ENCODE results near the gene ANKRD33B. TPM values are rescaled to one million over a fixed set of nuclear protein-coding genes. Genes with fewer than 3 reads are reported as not detected.
A peak's percentile ranks its signal among the peaks of the same experiment; 100 is the strongest.

The ANKRD33B gene
- total RNA-seq, 3 donors from 2014 or later (not counting 1 experiment from before 2014, with no cell fraction given): 2.4 to 4.3 (median 3.9) TPM

GRCh38 chr5:10532421-10532820, 31.4 kb upstream of the ANKRD33B start:
- H3K9me3 Mint-ChIP-seq: no peaks in the 10 kb centered on the region
- 68% methylated on average over 2 of the region's 3 CpGs for WGBS (ENCODE audit: insufficient coverage)
- ATAC-seq (no peak), DNase-seq (no peak)
- intact Hi-C loops (cut with micrococcal nuclease): no loop called here
- no peak overlapping the region for H3K4me3 Mint-ChIP-seq
- Histone ChIP-seq H3K27ac (ENCODE audit: low read length) (no peak overlapping the region), H3K4me1 (ENCODE audit: control insufficient read depth, insufficient read depth, low read length) (peaks cover 14% of the 10 kb centered on the region), H3K9me3 (ENCODE audit: control insufficient read depth, insufficient read depth, low read length) (no peaks in the 10 kb centered on the region), H3K4me3 (ENCODE audit: low read length) (no peak overlapping the region), H3K27me3 (ENCODE audit: control insufficient read depth, insufficient read depth, low read length) (no peaks in the 10 kb centered on the region), H3K36me3 (ENCODE audit: control insufficient read depth, insufficient read depth, low read length) (no peaks in the 10 kb centered on the region)
- no peak for TF ChIP-seq CTCF (IDR thresholded peaks at IDR 0.05)
- H3K36me3 Mint-ChIP-seq: no peaks in the 10 kb centered on the region
- peaks cover 0 to 7% of the 10 kb centered on the region in 2 donors for H3K27me3 Mint-ChIP-seq (ENCODE audit: low read depth in 2 of 2)
- no peak overlapping the region for H3K27ac Mint-ChIP-seq
- H3K4me1 Mint-ChIP-seq: peaks cover 10 to 13% of the 10 kb centered on the region in 2 donors

- no peak for DNase-seq
- peak in 2 of 3 donors; percentile 52 to 56 for ATAC-seq
- Mint-ChIP-seq H3K27me3 (ENCODE audit: low read depth in 2 of 2) (peaks cover 0 to 9% of the 10 kb centered on the region in 2 donors), H3K36me3 (no peaks in the 10 kb centered on the region), H3K4me3 (peak overlapping the region; percentile 13), H3K4me1 (peaks cover 17 to 18% of the 10 kb centered on the region in 2 donors), H3K9me3 (no peaks in the 10 kb centered on the region), H3K27ac (no peak overlapping the region)
- no peaks in the 10 kb centered on the region for H3K9me3 ChIP-seq (ENCODE audit: control insufficient read depth, insufficient read depth, low read length)
- intact Hi-C loops (cut with micrococcal nuclease): no loop called here
- H3K36me3 ChIP-seq (ENCODE audit: control insufficient read depth, insufficient read depth, low read length): no peaks in the 10 kb centered on the region
- peaks cover 22% of the 10 kb centered on the region for H3K4me1 ChIP-seq (ENCODE audit: control insufficient read depth, insufficient read depth, low read length)
- no peaks in the 10 kb centered on the region for H3K27me3 ChIP-seq (ENCODE audit: control insufficient read depth, insufficient read depth, low read length)
- no peak overlapping the region for H3K27ac ChIP-seq (ENCODE audit: low read length)
- H3K4me3 ChIP-seq (ENCODE audit: low read length): no peak overlapping the region
- no peak for TF ChIP-seq CTCF (IDR thresholded peaks at IDR 0.05)
- 6% methylated on average over 7 of the region's 17 CpGs for WGBS (ENCODE audit: insufficient coverage)
Measured at GRCh38 chr5:10533226-10533625, 30.6 kb upstream of the ANKRD33B start.

GRCh38 chr5:10534561-10535530, 29.0 kb upstream of the ANKRD33B start:
- Mint-ChIP-seq H3K4me1 (peaks cover 17 to 24% of the 10 kb centered on the region in 2 donors), H3K4me3 (no peak overlapping the region), H3K36me3 (no peaks in the 10 kb centered on the region), H3K27me3 (ENCODE audit: low read depth in 2 of 2) (peaks cover 0 to 13% of the 10 kb centered on the region in 2 donors), H3K9me3 (no peaks in the 10 kb centered on the region), H3K27ac (no peak overlapping the region)
- Histone ChIP-seq H3K27ac (ENCODE audit: low read length) (no peak overlapping the region), H3K36me3 (ENCODE audit: control insufficient read depth, insufficient read depth, low read length) (no peaks in the 10 kb centered on the region), H3K4me3 (ENCODE audit: low read length) (no peak overlapping the region), H3K27me3 (ENCODE audit: control insufficient read depth, insufficient read depth, low read length) (no peaks in the 10 kb centered on the region), H3K4me1 (ENCODE audit: control insufficient read depth, insufficient read depth, low read length) (peaks cover 22% of the 10 kb centered on the region), H3K9me3 (ENCODE audit: control insufficient read depth, insufficient read depth, low read length) (no peaks in the 10 kb centered on the region)
- ATAC-seq: no peak
- no peak for TF ChIP-seq CTCF (IDR thresholded peaks at IDR 0.05)
- 90% methylated on average over 20 of the region's 23 CpGs for WGBS (ENCODE audit: insufficient coverage)
- intact Hi-C loops (cut with micrococcal nuclease): no loop called here
- DNase-seq: no peak
